Sciatic nerve (tissue), 2 donors: ENCODE results near the gene THBD. TPM values are rescaled to one million over a fixed set of nuclear protein-coding genes. Genes with fewer than 3 reads are reported as not detected.

Experiments
- ATAC-seq: fragments of 200-7000 bp; cut with Tn5 transposase; one replicate; pipeline ENCODE4 v1.9.1; 2020; ENCODE audit warnings: mild to moderate bottlenecking, moderate library complexity
- DNase-seq: peaks from one replicate; pipeline ENCODE4 v3.0.0-alpha.2; 2020; ENCODE audit warnings: low spot score
- intact Hi-C: fragments of 100-400 bp; cut with DNase I; formaldehyde crosslinking; loops from one replicate; pipeline ENCODE4 v1.14.2; 2022
- total RNA-seq: library from RNA; stranded (reverse); fragmentation: NEBNext Ultra II Directional; extraction: Animal tissue kit (Norgen Biotek cat#: 25700); gene quantifications from one replicate; pipeline ENCODE4 v1.2.1, GENCODE V29; 2021
- donor health status: DM: no; HTN: no; CAD: no.
- donor health status: DM: no; HTN: no; CAD: no.

Gene THBD, protein sequence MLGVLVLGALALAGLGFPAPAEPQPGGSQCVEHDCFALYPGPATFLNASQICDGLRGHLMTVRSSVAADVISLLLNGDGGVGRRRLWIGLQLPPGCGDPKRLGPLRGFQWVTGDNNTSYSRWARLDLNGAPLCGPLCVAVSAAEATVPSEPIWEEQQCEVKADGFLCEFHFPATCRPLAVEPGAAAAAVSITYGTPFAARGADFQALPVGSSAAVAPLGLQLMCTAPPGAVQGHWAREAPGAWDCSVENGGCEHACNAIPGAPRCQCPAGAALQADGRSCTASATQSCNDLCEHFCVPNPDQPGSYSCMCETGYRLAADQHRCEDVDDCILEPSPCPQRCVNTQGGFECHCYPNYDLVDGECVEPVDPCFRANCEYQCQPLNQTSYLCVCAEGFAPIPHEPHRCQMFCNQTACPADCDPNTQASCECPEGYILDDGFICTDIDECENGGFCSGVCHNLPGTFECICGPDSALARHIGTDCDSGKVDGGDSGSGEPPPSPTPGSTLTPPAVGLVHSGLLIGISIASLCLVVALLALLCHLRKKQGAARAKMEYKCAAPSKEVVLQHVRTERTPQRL
- 25.3 TPM for total RNA-seq

GRCh38 chr20:23049201-23050075 is at the start of gene THBD:
TSS of gene THBD (minus strand) at chr20:23049672. CDS start at chr20:23049504, 168 bp downstream.
- peak; percentile 84 for DNase-seq
- peak; percentile 72 for ATAC-seq
- intact Hi-C loops = loop anchor here (5.0 kb wide), 1 partner anchor 273 kb away; no protein-coding TSS in a partner anchor

- no peak for DNase-seq
- intact Hi-C loops = no loop called here
- peak; percentile 14 for ATAC-seq
These were observed 48.4 kb upstream of the THBD start for GRCh38 chr20:23097636-23098580.

DNA sequence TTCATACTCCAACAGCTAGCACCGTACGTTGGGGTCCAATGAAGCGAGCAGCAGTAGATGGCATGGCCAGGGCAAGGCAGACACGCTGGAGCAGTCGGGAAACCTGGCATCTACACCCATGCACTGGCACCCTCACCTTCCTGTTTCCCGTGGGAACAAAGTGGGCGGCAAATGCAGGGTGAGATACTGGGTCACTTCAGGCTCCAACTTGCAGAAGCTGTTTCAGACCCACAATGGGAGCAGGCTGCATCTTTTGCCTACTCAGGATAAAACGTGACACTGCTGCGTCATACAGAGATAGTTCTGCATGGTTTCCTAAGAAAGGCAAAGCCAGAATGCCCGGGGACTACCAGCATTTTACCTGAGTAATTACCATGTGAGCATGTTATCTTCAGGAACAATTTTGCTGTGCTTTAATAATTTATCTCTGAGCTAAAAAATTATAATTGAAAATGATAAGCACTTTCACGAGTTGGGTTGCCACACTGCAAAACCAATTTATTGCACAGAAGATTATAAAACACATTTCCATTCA is 47.6 kb upstream of the THBD start:
- peak; percentile 39 for DNase-seq

DNA sequence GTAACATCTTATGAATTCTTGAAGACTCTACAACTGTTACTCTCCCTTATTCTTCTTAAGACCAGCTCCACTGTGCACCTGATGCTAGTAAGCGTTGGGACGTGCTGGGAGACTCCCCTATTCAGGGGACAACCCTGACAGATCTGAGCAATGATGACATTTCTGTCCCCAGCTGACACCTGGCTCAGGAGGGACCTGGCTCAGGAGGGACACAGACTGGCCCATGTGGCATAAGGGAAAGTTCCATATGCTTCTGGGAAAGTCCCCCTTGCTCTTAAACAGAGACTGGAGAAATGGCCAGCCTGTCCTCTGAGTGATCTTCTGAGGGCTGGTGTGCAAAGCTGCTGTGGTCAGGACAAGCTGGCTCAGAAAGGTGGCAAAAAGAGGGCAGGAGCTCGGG is 46.6 kb upstream of the THBD start:
- peak; percentile 15 for DNase-seq
- intact Hi-C loops = no loop called here
- no peak for ATAC-seq

More for the DNA sequence above, 47.6 kb upstream of the THBD start:
- ATAC-seq = no peak
- intact Hi-C loops = no loop called here

- intact Hi-C loops = no loop called here
- DNase-seq (peak; percentile 55), ATAC-seq (no peak)
These were observed 46.0 kb upstream of the THBD start for GRCh38 chr20:23095499-23095898.

GRCh38 chr20:23094927-23095326 is 45.5 kb upstream of the THBD start:
- intact Hi-C loops = no loop called here
- ATAC-seq = no peak
- peak; percentile 50 for DNase-seq

DNA sequence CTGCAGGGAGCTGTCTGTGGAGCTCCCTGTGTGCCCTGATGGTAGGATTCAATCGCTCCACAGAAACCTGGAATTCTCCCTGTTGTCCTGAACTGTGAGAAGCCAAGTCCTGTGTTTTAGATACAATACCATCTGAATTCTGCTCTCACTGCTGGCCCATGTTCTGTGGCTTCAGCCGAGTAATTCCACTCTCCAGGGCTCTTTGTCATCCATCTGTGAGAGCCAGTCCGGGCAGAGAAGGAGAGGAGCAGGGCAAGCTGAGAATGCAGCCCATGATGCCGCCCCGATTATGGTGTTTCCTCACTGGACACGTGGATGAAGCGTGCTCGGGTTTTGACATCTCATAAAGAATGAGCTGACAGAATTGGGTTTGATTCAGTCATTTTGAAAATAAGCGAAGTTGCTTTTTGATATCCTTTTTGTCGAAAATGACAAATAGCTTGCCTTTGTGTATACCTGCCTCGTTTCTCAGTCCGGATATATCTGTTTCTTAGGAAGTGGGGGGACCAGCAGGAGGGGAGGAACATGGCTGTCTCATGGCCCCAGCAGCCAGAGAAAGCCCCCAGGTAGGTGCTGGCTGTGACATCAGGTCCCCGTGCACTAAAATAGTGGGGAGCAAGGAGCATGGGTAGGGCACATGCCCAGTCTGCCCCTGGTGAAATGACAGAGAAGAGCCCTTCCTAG is 44.9 kb upstream of the THBD start:
- ATAC-seq (no peak), DNase-seq (peak; percentile 28)
- intact Hi-C loops = no loop called here

- ATAC-seq (no peak), DNase-seq (peak; percentile 10)
These were observed 44.1 kb upstream of the THBD start for GRCh38 chr20:23093613-23094012.

DNA sequence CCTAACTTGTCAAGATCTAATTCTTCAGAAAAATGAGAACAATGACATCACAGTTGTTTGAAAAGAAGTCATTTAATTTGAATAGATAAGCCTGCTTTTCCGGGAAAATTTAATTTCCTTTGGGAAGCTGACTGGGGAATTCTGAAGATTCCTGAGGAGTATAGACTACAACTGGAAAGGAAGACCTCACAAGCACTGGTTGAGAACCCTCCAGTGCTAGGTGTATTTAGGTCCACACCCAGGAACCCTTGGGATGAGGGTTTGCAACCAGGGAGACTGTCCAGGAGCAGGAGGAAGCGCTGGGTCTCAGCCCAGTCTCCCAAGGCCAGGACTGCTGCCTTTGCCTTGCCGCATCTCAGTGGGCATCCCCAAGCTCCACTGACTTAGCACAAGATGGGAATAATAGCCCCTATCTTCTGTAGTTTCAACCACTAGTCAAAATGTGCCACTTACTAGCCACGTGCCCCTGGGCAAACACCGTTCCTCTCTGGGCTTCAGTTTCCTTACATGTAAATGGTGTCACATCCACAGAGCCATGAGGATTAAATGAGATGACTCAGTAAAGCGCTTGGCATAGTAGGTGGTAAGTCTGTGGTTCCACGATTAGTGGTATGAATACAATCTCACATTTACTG is 43.5 kb upstream of the THBD start:
- no peak for ATAC-seq

More at GRCh38 chr20:23093613-23094012, 44.1 kb upstream of the THBD start:
- intact Hi-C loops = no loop called here

DNA sequence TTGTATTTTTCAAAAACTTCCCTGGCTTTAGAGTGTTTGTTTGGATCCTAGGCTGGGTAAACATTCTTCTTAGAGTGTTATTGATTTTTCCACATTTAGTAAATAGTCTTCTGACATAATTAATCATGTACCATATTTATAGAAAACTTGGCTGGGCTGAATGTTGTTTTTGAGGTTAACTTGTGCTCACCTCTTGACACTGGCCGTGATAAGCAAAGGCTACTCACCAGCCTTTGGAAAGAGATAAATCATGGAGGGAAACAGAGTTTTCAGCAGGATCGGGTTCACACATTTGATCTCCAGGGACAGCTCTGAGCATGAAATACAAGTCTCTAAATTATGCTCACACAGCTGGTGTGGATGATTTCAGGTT is 42.9 kb upstream of the THBD start:
- ATAC-seq (peak; percentile 37), DNase-seq (peak; percentile 8)
- intact Hi-C loops = no loop called here

More for the DNA sequence above, 43.5 kb upstream of the THBD start:
- intact Hi-C loops = no loop called here
- peak; percentile 17 for DNase-seq

GRCh38 chr20:23091721-23092383 is 42.4 kb upstream of the THBD start:
- DNase-seq (no peak), ATAC-seq (peak; percentile 23)
- intact Hi-C loops = no loop called here

DNA sequence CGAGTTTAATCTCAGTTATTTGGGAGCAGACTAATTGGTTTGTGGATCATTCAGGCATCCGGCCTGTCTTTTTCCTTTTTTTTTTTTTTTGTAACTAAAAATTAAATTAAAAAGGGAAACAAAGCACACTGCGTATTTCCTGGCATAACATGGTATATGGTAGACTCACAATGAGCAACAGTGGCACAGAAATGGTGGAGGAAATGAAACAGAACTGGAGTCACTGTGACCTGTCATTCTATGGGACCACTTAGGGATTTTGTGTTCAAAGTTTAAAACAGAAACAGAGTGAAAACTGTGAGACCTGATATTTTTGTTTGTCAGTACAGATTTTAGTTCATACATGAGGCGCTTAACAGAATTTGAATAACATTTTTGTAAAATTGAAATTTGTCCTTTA is 41.4 kb upstream of the THBD start:
- DNase-seq = no peak
- ATAC-seq = no peak
- intact Hi-C loops = no loop called here

DNA sequence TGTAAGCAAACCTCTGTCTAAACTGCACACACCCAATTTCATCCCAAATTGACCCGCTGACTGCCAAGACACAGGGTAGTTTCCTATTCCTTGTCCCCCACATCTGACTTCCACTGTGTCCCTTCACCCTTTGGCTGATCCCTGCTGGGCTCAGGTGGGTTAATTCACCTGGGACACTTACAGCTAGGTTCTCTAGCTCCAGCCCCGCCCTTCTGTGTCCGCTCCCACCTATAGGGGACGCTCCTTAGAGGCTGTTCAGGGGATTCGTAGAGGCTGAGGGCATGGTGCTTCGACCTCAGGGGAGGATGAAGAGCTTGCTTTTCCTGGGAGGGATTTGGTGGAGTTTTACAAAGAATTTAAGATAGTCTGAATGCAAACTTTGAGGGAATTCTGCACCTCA is 40.7 kb upstream of the THBD start:
- DNase-seq (peak; percentile 40), ATAC-seq (no peak)
- intact Hi-C loops = no loop called here

DNA sequence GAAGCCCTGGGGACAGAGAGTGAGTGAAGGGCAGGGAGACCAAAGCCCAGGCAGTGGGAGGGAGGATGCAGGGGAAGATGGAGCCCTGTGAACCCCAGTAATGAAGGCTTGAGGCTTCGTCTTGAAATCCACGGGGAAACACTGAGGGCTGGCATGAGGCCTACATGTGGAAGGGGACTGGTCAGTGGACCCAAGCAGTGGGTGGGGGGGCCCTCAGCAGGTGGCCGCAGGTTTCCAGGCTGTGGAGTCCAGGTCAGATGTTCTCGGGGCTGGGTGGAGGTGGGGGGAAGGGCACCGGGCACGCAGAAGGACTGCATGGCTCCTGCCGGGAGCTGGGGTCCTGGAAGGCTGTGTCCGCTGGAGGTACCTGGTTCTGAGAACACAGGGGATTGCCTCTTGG is 39.4 kb upstream of the THBD start:
- ATAC-seq = no peak
- intact Hi-C loops = no loop called here
- peak; percentile 51 for DNase-seq

GRCh38 chr20:23087587-23088251 is 38.2 kb upstream of the THBD start:
- intact Hi-C loops = no loop called here
- no peak for DNase-seq
- no peak for ATAC-seq

DNA sequence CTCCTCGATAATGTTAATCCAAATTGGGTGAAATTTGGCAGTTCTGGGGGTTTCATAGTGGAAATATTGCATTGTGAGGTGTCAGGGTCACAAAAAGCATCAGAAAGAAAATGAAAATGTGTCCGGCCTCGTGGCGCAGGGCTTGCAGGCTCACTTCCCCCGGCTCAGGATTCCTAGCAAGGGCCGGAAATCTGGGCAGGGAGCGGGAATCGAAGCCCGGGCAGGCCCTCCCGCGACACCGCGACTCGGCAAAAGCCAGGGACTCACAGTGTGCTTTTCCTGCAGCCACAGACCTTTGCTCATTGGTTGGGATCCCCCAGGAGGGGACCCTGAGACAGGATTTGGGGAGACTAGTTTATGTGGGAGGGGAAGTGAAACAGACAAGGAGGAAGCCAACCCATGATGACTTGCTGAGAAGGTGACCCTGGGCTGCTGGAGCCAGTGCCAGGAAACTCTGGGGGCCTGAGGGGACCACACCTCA is 37.5 kb upstream of the THBD start:
- intact Hi-C loops = no loop called here
- DNase-seq = no peak
- ATAC-seq = peak; percentile 37
